ENCODE results near the gene CEPT1. TPM values are rescaled to one million over a fixed set of nuclear protein-coding genes. Genes with fewer than 3 reads are reported as not detected.

CEPT1 gene
- polyA plus RNA-seq, 1 of the 3 experiments (the other 2 are of a cell fraction): 11.6 TPM

DNA sequence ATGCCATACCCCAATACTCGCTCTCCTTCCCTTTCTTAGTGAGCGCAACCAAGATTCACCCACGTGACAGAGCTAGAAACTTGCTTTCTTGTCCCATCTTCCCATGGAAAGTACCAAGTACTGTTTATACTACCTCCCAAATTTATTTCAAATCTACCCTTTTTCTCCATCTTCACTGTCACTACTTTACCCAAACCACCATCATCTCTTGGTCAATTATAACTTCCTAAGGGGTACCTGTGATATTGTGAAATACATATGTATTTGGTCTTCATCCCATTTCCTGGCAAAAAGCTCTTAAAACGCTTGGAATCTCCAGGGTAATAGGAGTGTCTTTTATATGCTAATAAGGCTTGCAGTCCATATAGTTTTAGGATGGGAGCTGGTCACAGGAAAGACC is 8.3 kb upstream of the CEPT1 start:
- CTCF ChIA-PET: no interaction called here

More for the DNA sequence above, 8.3 kb upstream of the CEPT1 start:
- Histone ChIP-seq H3K79me2 (ENCODE audit: insufficient read depth) (peaks cover 7% of the 10 kb centered on the region; the same call in 1 of the 2 replicates), H3K27ac (ENCODE audit: low read depth in 2 of 2, low read length in 1 of 2) (no peak overlapping the region), H3K4me2 (no peak overlapping the region), H2AFZ (ENCODE audit: low read depth) (no peak overlapping the region), H3K36me3 (replicated peaks in 1 of 2; ENCODE audit: control insufficient read depth in 1 of 2, insufficient read depth in 2 of 2, low read length in 1 of 2) (peaks cover 32 to 45% of the 10 kb centered on the region in 2 experiments), H3K27me3 (ENCODE audit: insufficient read depth) (no peaks in the 10 kb centered on the region), H4K20me1 (ENCODE audit: insufficient read depth) (no peaks in the 10 kb centered on the region), H3K9me2 (no peaks in the 10 kb centered on the region), H3F3A (replicated peaks; ENCODE audit: insufficient read depth) (peaks cover 4% of the 10 kb centered on the region), H3K9me3 (no peaks in the 10 kb centered on the region), H3K9ac (no peak overlapping the region), H3K4me1 (ENCODE audit: control insufficient read depth in 1 of 2, insufficient read depth in 2 of 2, low read depth in 1 of 2, low read length in 1 of 2) (no peaks in the 10 kb centered on the region), H3K4me3 (ENCODE audit: low read depth in 2 of 2, low read length in 1 of 2) (no peak overlapping the region)
- TF ChIP-seq EP300 (IDR thresholded peaks at IDR 0.05; ENCODE audit: borderline replicate concordance in 1 of 2, low read depth in 1 of 2, low read length in 1 of 2) (no peak), RFX5 (IDR thresholded peaks at IDR 0.05; ENCODE audit: low read length) (no peak), ZBTB33 (IDR thresholded peaks at IDR 0.05; ENCODE audit: borderline replicate concordance, low read depth) (no peak), MXI1 (IDR thresholded peaks at IDR 0.05; ENCODE audit: low read depth, low read length) (no peak), POLR2AphosphoS5 (IDR thresholded peaks at IDR 0.05; ENCODE audit: low read depth, low read length) (no peak), NFIC (IDR thresholded peaks at IDR 0.05; ENCODE audit: borderline replicate concordance) (no peak), SMC3 (IDR thresholded peaks at IDR 0.05; ENCODE audit: low read depth, low read length) (no peak), MEF2A (IDR thresholded peaks at IDR 0.05; ENCODE audit: borderline replicate concordance, low read depth) (no peak), TCF12 (IDR thresholded peaks at IDR 0.05) (no peak), SIN3A (IDR thresholded peaks at IDR 0.05; ENCODE audit: borderline replicate concordance, low read depth, low read length) (no peak), RXRA (IDR thresholded peaks at IDR 0.05; ENCODE audit: borderline replicate concordance, low read depth) (no peak), EZH2phosphoT487 (IDR thresholded peaks at IDR 0.05; ENCODE audit: borderline replicate concordance, low read depth) (no peak), NRF1 (IDR thresholded peaks at IDR 0.05; ENCODE audit: low read depth, low read length) (no peak), FOXM1 (IDR thresholded peaks at IDR 0.05; ENCODE audit: low read depth) (no peak), MAX (IDR thresholded peaks at IDR 0.05; ENCODE audit: low read depth) (no peak), RAD21 (IDR thresholded peaks at IDR 0.05; ENCODE audit: low read length) (no peak)
- TF ChIP-seq, protein P1, sequence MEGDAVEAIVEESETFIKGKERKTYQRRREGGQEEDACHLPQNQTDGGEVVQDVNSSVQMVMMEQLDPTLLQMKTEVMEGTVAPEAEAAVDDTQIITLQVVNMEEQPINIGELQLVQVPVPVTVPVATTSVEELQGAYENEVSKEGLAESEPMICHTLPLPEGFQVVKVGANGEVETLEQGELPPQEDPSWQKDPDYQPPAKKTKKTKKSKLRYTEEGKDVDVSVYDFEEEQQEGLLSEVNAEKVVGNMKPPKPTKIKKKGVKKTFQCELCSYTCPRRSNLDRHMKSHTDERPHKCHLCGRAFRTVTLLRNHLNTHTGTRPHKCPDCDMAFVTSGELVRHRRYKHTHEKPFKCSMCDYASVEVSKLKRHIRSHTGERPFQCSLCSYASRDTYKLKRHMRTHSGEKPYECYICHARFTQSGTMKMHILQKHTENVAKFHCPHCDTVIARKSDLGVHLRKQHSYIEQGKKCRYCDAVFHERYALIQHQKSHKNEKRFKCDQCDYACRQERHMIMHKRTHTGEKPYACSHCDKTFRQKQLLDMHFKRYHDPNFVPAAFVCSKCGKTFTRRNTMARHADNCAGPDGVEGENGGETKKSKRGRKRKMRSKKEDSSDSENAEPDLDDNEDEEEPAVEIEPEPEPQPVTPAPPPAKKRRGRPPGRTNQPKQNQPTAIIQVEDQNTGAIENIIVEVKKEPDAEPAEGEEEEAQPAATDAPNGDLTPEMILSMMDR (IDR thresholded peaks at IDR 0.05): no peak
- TF ChIP-seq, protein P2, sequence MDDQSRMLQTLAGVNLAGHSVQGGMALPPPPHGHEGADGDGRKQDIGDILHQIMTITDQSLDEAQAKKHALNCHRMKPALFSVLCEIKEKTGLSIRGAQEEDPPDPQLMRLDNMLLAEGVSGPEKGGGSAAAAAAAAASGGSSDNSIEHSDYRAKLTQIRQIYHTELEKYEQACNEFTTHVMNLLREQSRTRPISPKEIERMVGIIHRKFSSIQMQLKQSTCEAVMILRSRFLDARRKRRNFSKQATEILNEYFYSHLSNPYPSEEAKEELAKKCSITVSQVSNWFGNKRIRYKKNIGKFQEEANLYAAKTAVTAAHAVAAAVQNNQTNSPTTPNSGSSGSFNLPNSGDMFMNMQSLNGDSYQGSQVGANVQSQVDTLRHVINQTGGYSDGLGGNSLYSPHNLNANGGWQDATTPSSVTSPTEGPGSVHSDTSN (IDR thresholded peaks at IDR 0.05): no peak
- TF ChIP-seq, protein P3, sequence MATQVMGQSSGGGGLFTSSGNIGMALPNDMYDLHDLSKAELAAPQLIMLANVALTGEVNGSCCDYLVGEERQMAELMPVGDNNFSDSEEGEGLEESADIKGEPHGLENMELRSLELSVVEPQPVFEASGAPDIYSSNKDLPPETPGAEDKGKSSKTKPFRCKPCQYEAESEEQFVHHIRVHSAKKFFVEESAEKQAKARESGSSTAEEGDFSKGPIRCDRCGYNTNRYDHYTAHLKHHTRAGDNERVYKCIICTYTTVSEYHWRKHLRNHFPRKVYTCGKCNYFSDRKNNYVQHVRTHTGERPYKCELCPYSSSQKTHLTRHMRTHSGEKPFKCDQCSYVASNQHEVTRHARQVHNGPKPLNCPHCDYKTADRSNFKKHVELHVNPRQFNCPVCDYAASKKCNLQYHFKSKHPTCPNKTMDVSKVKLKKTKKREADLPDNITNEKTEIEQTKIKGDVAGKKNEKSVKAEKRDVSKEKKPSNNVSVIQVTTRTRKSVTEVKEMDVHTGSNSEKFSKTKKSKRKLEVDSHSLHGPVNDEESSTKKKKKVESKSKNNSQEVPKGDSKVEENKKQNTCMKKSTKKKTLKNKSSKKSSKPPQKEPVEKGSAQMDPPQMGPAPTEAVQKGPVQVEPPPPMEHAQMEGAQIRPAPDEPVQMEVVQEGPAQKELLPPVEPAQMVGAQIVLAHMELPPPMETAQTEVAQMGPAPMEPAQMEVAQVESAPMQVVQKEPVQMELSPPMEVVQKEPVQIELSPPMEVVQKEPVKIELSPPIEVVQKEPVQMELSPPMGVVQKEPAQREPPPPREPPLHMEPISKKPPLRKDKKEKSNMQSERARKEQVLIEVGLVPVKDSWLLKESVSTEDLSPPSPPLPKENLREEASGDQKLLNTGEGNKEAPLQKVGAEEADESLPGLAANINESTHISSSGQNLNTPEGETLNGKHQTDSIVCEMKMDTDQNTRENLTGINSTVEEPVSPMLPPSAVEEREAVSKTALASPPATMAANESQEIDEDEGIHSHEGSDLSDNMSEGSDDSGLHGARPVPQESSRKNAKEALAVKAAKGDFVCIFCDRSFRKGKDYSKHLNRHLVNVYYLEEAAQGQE (IDR thresholded peaks at IDR 0.05; ENCODE audit: low read depth, low read length): no peak
- POLR2A ChIA-PET: no interaction called here
- WGBS (ENCODE audit: low lambda C conversion rate): 97% methylated on average over 4 of the region's 4 CpGs
- no peak for DNase-seq
